A375 (cell line): ENCODE measurements around the gene GALNT8. TPM values are rescaled to one million over a fixed set of nuclear protein-coding genes. Genes with fewer than 3 reads are reported as not detected.

ENCODE experiments used
- total RNA-seq: library from RNA; depleted of rRNA; stranded (reverse); fragments of >200 nt; shearing (Covaris generic); gene quantifications from 2 replicates; pipeline ENCODE4 v1.2.3, GENCODE V29; 2014; rRNA removed

The GALNT8 gene
- not detected in 2 replicates for total RNA-seq

GRCh38 chr12:4719821-4720636, at the start of gene GALNT8:
Gene GALNT8, plus strand, starts transcription at chr12:4720400. Its CDS starts 278 bp downstream, at chr12:4720678.

Other genes with a start within 250 kb of the GALNT8 start
- 34.3 and 41.8 TPM in 2 replicates for gene RAD51AP1, start 181.5 kb upstream of the GALNT8 start, total RNA-seq
- gene DYRK4, start 158.2 kb upstream of the GALNT8 start, total RNA-seq = 55.4 and 65.1 TPM in 2 replicates
- gene AKAP3, start 71.3 kb upstream of the GALNT8 start, total RNA-seq = 0.45 and 0.53 TPM in 2 replicates
- 76.6 and 92.3 TPM in 2 replicates for gene NDUFA9, start 71.3 kb upstream of the GALNT8 start, total RNA-seq
- gene KCNA1, start 189.5 kb downstream of the GALNT8 start, total RNA-seq = not detected in 2 replicates